ENCODE measurements around the gene MMP25. TPM values are rescaled to one million over a fixed set of nuclear protein-coding genes. Genes with fewer than 3 reads are reported as not detected.
"Not testable (repeated sequence)": the region's sequence is repeated elsewhere in the genome, so short reads cannot be mapped to it uniquely, and the experiment has no call there.

The MMP25 gene
- total and polyA plus RNA-seq, 2 donors (not counting 1 experiment from before 2014, with no cell fraction given) = 0.12 to 0.22 TPM

DNA sequence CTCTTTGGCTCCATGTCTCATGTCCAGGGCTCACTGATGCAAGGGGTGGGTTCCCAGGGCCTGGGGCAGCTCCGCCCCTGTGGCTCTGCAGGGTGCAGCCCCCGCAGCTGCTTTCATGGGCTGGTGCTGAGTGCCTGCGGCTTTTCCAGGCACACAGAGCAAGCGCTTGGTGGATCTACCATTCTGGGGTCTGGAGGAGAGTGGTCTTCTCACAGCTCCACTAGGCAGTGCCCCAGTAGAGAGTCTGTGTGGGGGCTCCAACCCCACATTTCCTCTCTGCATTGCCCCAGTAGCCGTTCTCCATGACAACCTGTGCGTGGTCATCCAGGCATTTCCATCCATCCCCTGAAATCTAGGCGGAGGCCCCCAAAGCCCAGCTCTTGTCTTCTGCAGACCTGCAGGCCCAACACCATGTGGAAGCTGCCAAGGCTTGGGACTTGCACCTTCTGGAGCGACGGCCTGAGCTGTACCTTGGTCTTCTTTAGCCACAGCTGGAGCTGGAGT is 24.3 kb downstream of the MMP25 start:
- peaks cover 24 to 29% of the 10 kb centered on the region in 2 donors for H3K4me1 ChIP-seq (ENCODE audit: control insufficient read depth in 2 of 2, insufficient read depth in 2 of 2, low read length in 2 of 2)
- WGBS (ENCODE audit: insufficient coverage) = 96% methylated on average over 8 of the region's 9 CpGs
- no peak overlapping the region for H3K4me3 Mint-ChIP-seq
- H3K9me3 Mint-ChIP-seq (ENCODE audit: insufficient read depth) = no peaks in the 10 kb centered on the region
- POLR2A ChIA-PET = no interaction called here
- CTCF ChIA-PET = interaction anchor here (1.1 kb wide), 1 partner anchor 11 kb away, joined by 3 read pairs; no protein-coding TSS in a partner anchor
- peaks cover 35% of the 10 kb centered on the region for H3K4me1 Mint-ChIP-seq
- H3K9me3 ChIP-seq (ENCODE audit: control extremely low read depth in 1 of 3, control insufficient read depth in 2 of 3, insufficient read depth in 1 of 3, low read length in 2 of 3) = no peaks in the 10 kb centered on the region
- no peak overlapping the region for H3K4me2 ChIP-seq (replicated peaks; ENCODE audit: low read depth, low read length, poor library complexity, severe bottlenecking)
- intact Hi-C loops (cut with micrococcal nuclease) = no loop called here
- TF ChIP-seq EZH2 (IDR thresholded peaks at IDR 0.05; ENCODE audit: borderline replicate concordance, insufficient read depth, low read depth, low read length, poor library complexity, severe bottlenecking) = no peak
- TF ChIP-seq, protein P1, sequence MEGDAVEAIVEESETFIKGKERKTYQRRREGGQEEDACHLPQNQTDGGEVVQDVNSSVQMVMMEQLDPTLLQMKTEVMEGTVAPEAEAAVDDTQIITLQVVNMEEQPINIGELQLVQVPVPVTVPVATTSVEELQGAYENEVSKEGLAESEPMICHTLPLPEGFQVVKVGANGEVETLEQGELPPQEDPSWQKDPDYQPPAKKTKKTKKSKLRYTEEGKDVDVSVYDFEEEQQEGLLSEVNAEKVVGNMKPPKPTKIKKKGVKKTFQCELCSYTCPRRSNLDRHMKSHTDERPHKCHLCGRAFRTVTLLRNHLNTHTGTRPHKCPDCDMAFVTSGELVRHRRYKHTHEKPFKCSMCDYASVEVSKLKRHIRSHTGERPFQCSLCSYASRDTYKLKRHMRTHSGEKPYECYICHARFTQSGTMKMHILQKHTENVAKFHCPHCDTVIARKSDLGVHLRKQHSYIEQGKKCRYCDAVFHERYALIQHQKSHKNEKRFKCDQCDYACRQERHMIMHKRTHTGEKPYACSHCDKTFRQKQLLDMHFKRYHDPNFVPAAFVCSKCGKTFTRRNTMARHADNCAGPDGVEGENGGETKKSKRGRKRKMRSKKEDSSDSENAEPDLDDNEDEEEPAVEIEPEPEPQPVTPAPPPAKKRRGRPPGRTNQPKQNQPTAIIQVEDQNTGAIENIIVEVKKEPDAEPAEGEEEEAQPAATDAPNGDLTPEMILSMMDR (IDR thresholded peaks at IDR 0.05) = no peak
- H3K79me2 ChIP-seq (ENCODE audit: control insufficient read depth, insufficient read depth, low read length) = no peaks in the 10 kb centered on the region
- H3K4me3 ChIP-seq (ENCODE audit: control extremely low read depth in 1 of 5, extremely low read depth in 1 of 5, insufficient read depth in 1 of 5, low read depth in 2 of 5, low read length in 4 of 5) = no peak overlapping the region
- ATAC-seq (ENCODE audit: low read depth) = no peak
- no peak overlapping the region for H3K27ac ChIP-seq (ENCODE audit: low read length in 2 of 2)
- H3K27ac Mint-ChIP-seq = no peak overlapping the region
- no peak overlapping the region for H2AFZ ChIP-seq (ENCODE audit: insufficient read depth, low read depth, low read length, poor library complexity, severe bottlenecking)
- no peaks in the 10 kb centered on the region for H3K36me3 ChIP-seq (replicated peaks in 1 of 2; ENCODE audit: control extremely low read depth in 1 of 2, control insufficient read depth in 1 of 2, extremely low read depth in 1 of 2, insufficient read depth in 2 of 2, low read length in 1 of 2)
- H3K27me3 ChIP-seq (replicated peaks in 1 of 4; ENCODE audit: control extremely low read depth in 1 of 4, control insufficient read depth in 3 of 4, insufficient read depth in 4 of 4, low read length in 3 of 4) = no peaks in the 10 kb centered on the region
- no peaks in the 10 kb centered on the region for H4K20me1 ChIP-seq (ENCODE audit: control insufficient read depth, insufficient read depth, low read length, poor library complexity, severe bottlenecking)
- no peak overlapping the region for H3K9ac ChIP-seq (ENCODE audit: low read length)
- no peaks in the 10 kb centered on the region for H3K27me3 Mint-ChIP-seq
- no peak for DNase-seq

DNA sequence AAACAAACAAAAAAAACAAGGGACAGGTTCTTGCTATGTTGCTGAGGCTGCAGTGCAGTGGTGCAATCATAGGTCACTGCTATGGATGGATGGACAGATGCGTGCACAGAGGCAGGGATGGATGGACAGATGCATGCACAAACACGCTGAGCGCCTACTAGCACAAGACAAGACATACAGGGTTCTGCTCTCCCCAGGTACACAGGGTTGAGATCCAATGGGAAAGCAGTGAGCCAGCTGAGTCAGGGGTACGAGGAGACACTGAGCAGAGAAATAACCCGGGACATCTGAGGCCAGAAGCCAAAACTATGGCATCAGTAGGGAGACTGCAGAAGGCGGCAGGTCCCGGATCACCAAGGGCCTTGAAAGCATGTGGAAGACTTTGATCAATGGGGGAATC is 25.3 kb downstream of the MMP25 start:
- Histone ChIP-seq H3K9ac (ENCODE audit: low read length) (no peak overlapping the region), H3K27ac (ENCODE audit: low read length in 2 of 2) (no peak overlapping the region), H3K4me3 (ENCODE audit: control extremely low read depth in 1 of 5, extremely low read depth in 1 of 5, insufficient read depth in 1 of 5, low read depth in 2 of 5, low read length in 4 of 5) (no peak overlapping the region), H3K79me2 (ENCODE audit: control insufficient read depth, insufficient read depth, low read length) (peaks cover 3% of the 10 kb centered on the region), H3K27me3 (replicated peaks in 1 of 4; ENCODE audit: control extremely low read depth in 1 of 4, control insufficient read depth in 3 of 4, insufficient read depth in 4 of 4, low read length in 3 of 4) (no peaks in the 10 kb centered on the region), H3K4me1 (ENCODE audit: control insufficient read depth in 2 of 2, insufficient read depth in 2 of 2, low read length in 2 of 2) (peaks cover 34 to 39% of the 10 kb centered on the region in 2 donors), H3K36me3 (replicated peaks in 1 of 2; ENCODE audit: control extremely low read depth in 1 of 2, control insufficient read depth in 1 of 2, extremely low read depth in 1 of 2, insufficient read depth in 2 of 2, low read length in 1 of 2) (no peaks in the 10 kb centered on the region), H3K9me3 (ENCODE audit: control extremely low read depth in 1 of 3, control insufficient read depth in 2 of 3, insufficient read depth in 1 of 3, low read length in 2 of 3) (peaks cover 0 to 8% (median 0%) of the 10 kb centered on the region in 3 donors), H4K20me1 (ENCODE audit: control insufficient read depth, insufficient read depth, low read length, poor library complexity, severe bottlenecking) (no peaks in the 10 kb centered on the region), H2AFZ (ENCODE audit: insufficient read depth, low read depth, low read length, poor library complexity, severe bottlenecking) (no peak overlapping the region), H3K4me2 (replicated peaks; ENCODE audit: low read depth, low read length, poor library complexity, severe bottlenecking) (no peak overlapping the region)
- no peak for ATAC-seq (ENCODE audit: low read depth)
- DNase-seq = no peak
- Mint-ChIP-seq H3K27me3 (no peaks in the 10 kb centered on the region), H3K4me3 (no peak overlapping the region), H3K27ac (peak overlapping the region; percentile 16), H3K4me1 (peaks cover 43% of the 10 kb centered on the region), H3K9me3 (ENCODE audit: insufficient read depth) (no peaks in the 10 kb centered on the region)
- ChIA-PET POLR2A (no interaction called here), CTCF (no interaction called here)
- 99% methylated on average over 6 of the region's 7 CpGs for WGBS (ENCODE audit: insufficient coverage)
- intact Hi-C loops (cut with micrococcal nuclease) = no loop called here
- TF ChIP-seq, protein P1 (IDR thresholded peaks at IDR 0.05) = no peak
- TF ChIP-seq EZH2 (IDR thresholded peaks at IDR 0.05; ENCODE audit: borderline replicate concordance, insufficient read depth, low read depth, low read length, poor library complexity, severe bottlenecking) = no peak

DNA sequence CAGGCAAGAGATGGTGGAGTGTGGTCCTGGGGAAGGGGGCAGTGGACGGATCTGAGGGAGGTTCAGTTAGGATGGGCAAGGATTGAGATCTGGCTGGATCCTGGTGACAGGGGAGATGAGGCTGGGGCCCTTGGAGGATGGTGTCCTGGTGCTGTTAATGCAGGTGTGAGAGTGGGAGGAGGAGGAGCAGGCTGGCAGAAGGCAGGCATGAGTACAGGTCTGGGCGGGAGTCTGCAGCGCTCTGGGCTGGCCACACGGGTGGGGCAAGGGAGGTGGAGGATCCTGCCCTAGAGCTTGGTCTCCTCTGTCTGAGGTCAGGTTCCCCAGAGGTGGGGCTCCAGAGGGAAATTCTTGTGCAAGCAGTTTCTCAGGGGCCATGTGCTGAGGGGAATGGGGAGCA is 25.8 kb downstream of the MMP25 start:
- WGBS (ENCODE audit: insufficient coverage) = no CpG with 5 or more reads among the region's 4 CpGs
- H3K27me3 Mint-ChIP-seq; H3K27ac ChIP-seq (ENCODE audit: low read length in 2 of 2); H3K4me2 ChIP-seq (replicated peaks; ENCODE audit: low read depth, low read length, poor library complexity, severe bottlenecking); H3K4me3 ChIP-seq (ENCODE audit: control extremely low read depth in 1 of 5, extremely low read depth in 1 of 5, insufficient read depth in 1 of 5, low read depth in 2 of 5, low read length in 4 of 5); H3K27me3 ChIP-seq (replicated peaks in 1 of 4; ENCODE audit: control extremely low read depth in 1 of 4, control insufficient read depth in 3 of 4, insufficient read depth in 4 of 4, low read length in 3 of 4); ATAC-seq (ENCODE audit: low read depth); CTCF ChIA-PET; H2AFZ ChIP-seq (ENCODE audit: insufficient read depth, low read depth, low read length, poor library complexity, severe bottlenecking); POLR2A ChIA-PET; H3K79me2 ChIP-seq (ENCODE audit: control insufficient read depth, insufficient read depth, low read length); H3K4me3 Mint-ChIP-seq; H3K27ac Mint-ChIP-seq; DNase-seq; H3K9me3 Mint-ChIP-seq (ENCODE audit: insufficient read depth); H3K9ac ChIP-seq (ENCODE audit: low read length); H4K20me1 ChIP-seq (ENCODE audit: control insufficient read depth, insufficient read depth, low read length, poor library complexity, severe bottlenecking); H3K36me3 ChIP-seq (replicated peaks in 1 of 2; ENCODE audit: control extremely low read depth in 1 of 2, control insufficient read depth in 1 of 2, extremely low read depth in 1 of 2, insufficient read depth in 2 of 2, low read length in 1 of 2); intact Hi-C loops (cut with micrococcal nuclease): not testable (repeated sequence)
- Histone ChIP-seq H3K9me3 (ENCODE audit: control extremely low read depth in 1 of 3, control insufficient read depth in 2 of 3, insufficient read depth in 1 of 3, low read length in 2 of 3) (peaks cover 0 to 13% (median 2%) of the 10 kb centered on the region in 3 donors), H3K4me1 (ENCODE audit: control insufficient read depth in 2 of 2, insufficient read depth in 2 of 2, low read length in 2 of 2) (peaks cover 39 to 44% of the 10 kb centered on the region in 2 donors)
- H3K4me1 Mint-ChIP-seq = peaks cover 48% of the 10 kb centered on the region
